Stimulated activated CD4-positive, alpha-beta T cell treated with anti-CD3 and anti-CD28 coated beads, Interleukin-12 subunit alpha, Interleukin-12 subunit beta, amount 100 ng/mL, for 4 hours (primary cell): ENCODE data around the gene PRKAG2.

Experiments used
- DNase-seq: peaks from one replicate; pipeline ENCODE4 v3.0.0-alpha.2; 2020

Gene PRKAG2

DNA sequence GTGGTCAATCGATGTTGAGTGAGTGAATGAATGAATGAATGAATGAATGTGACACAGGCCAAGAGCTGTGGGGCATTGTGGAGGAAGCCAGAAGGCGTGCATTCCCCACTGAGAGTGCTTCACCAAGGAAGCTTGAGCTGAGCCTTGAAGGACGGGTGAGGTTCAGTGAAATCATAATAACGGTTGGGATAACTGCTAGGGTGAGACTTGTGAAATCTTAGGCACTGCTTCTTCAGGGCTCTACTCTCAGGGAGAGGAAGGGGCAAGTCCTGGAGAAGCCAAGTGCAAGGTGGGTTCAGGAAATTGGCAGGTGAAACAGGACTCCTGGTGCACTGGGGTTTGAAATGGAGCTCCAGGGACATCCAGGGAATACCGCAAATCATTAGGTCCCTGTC, 23.7 kb upstream of the PRKAG2 start:
- no peak for DNase-seq

DNA sequence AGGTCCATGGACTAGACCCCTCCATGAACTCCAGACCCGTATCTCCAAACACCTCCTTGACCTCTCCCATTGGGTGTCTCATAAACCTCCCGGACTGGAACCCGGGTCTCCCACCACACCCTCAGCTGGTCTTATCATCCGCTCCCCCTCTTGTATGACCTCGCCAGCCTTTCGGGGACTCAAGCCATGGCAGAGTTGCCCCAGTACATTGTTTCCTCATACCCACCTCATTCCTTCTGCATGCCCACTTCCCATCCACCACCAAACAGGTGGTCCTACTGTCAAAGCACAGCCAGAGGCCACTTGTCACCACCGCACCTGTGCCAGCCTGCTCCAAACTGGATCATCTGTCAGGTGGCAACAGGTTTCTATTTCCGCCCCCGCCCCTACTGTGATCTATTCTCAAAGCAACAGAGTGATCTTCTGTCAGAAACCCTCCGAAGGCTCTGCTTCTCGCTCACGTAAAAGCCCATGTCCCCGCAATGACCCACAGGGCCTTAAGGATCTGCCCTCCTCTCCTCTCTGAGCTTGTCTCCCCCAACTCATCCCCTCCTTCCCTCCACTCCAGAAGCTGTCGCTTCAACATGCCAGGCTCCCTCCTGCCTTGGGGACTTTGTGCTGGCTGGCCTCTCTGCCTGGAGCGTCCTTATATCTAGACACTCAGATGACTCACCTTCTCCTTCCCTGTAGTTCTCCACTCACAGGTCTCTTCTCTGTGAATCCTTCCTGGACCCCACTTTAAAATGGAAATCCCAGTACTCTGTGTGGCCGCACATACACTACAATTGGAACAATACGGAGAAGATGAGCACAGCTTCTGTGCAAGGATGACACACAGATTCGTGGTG, 22.8 kb upstream of the PRKAG2 start:
- DNase-seq = no peak

DNA sequence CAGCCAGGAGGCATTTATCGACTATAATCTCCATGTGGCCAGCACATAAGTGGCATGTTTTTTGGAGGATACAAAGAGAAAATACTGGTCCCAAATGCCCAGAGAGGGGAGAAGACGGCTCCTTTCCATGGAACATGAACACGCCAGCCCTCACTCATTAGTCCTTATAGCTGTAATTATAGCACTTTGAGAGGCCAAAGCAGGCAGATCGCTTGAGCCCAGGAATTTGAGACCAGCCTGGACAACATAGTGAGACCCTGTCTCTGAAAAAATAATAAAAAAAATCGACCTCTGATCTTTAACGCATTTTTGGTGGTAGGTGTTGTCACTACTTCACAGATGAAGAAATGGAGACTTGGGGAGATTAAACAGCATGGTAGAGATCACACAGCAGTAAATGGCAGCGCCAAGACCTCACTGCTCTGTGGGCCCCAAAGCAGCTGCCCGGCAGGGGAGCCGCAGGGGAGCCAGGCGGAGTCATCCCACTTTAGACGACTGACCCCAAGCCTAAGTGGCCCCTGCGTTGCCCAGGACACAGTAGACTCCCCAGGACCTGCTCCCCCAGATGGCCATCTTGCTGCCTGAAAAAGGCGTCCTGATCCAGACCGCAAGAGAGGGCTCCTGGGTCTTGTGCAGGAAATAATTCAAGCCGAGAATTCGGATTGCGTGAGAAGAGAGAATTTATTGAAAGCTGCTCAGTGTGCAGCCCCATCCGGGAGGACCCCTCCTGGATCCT, 21.2 kb upstream of the PRKAG2 start:
- DNase-seq = no peak

- DNase-seq = no peak
These were observed 20.3 kb upstream of the PRKAG2 start for GRCh38 chr7:151897161-151897731.

GRCh38 chr7:151896486-151896885, 19.6 kb upstream of the PRKAG2 start:
- DNase-seq = no peak

DNA sequence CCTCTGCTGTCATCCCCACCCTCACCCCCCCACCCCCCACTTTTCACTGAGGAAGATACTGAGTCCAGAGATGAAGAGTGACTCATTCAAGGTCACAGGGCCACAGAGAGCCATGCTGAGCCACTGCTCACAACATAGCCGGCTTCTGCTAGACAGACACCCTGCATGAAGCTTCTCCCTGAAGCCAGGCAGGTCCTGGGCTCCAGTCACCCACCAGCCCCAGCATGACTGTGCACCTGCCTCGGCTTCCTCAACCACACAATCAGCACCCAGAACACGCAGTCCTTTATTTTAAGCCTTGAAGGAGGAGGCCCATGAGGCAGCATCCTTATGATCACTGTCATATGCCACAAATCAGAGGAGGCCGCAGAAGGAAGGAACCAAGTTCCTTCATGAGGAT, 19.2 kb upstream of the PRKAG2 start:
- DNase-seq = no peak

GRCh38 chr7:151895631-151896031, 18.7 kb upstream of the PRKAG2 start:
- DNase-seq = no peak

- DNase-seq = no peak
These were observed 18.2 kb upstream of the PRKAG2 start for GRCh38 chr7:151895008-151895630.

DNA sequence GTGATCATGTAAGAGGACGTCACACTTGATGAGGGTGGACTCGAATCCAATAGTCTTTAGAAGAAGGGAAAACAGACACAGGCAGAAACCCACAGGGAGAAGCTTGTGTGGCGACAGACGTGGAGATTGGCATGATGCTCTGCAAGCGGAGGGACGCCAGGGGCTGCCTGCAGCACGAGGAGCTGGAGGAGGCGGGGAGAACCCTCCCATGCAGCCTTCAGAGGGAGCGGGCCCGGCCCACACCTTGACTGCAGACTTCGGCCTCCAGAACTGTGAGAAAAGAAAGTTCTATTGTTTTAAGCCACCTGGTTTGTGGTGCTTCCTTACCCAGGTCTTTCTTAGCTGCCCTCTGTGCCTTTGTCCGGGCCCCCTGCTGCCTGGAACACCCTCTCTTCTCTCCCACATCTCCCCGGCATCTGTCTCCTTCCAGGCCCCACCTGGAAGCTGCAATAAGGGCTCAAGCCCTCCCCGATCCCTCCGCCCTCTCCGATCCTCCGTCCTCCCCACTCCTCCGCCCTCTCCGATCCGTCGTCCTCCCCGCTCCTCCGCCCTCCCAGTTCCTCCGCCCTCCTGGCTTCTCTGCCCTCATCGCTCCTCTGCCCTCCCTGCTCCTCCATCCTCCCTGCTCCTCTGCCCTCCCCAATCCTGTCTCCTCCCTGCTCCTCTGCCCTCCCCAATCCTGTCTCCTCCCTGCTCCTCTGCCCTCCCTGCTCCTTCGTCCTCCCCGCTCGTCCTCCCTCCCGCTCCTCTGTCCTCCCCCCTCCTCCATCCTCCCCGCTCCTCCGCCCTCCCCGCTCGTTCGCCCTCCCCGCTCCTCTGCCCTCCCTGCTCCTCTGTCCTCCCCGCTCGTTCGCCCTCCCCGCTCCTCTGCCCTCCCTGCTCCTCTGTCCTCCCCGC, 17.4 kb upstream of the PRKAG2 start:
- DNase-seq = no peak

DNA sequence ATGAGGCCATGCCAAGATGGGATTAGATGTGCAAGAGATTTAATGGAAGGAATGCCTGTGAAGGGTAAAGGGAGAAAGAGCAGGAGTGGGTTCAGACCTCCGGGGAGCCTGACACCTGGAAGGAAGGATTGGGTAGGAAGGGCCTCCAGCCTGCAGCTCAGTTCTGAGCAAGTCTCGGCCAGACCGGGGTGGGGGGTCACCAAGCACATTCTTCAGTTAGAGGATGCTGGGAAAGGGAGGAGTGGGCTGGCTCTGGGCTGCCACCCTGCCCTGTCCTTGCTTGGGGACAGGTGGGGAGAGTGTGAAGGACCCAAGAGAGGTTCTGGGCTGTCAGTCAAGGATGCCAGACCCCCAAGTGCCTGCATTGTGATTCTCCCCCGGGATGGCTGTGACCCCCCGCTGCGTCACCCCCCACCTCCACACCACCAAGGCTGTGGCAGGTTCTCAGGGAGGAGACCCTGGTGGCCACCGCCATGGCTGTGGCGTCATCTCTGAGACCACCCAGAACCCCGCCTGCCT, 16.5 kb upstream of the PRKAG2 start:
- DNase-seq = no peak

DNA sequence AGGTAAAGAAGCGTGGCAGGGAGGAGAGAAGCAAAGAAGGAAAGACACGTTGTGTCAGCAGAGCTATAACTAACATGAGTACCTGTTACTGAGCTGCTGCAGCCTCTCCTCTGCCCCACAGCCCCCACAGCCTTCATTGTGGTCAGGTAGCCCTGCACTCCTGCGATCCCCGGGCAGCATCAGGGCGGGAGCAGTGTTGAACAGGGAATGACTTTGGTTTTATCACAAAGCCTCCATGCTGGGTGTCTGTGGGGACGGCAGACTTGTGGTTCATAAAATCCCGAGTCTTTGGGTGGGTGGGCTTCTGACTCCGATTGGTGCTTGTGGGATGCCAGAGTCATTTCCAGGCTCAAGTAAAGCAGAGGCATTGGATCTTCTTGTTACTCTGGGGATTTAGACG, 14.8 kb upstream of the PRKAG2 start:
- DNase-seq = no peak

- DNase-seq = no peak
These were observed 14.3 kb upstream of the PRKAG2 start for GRCh38 chr7:151891182-151891581.

DNA sequence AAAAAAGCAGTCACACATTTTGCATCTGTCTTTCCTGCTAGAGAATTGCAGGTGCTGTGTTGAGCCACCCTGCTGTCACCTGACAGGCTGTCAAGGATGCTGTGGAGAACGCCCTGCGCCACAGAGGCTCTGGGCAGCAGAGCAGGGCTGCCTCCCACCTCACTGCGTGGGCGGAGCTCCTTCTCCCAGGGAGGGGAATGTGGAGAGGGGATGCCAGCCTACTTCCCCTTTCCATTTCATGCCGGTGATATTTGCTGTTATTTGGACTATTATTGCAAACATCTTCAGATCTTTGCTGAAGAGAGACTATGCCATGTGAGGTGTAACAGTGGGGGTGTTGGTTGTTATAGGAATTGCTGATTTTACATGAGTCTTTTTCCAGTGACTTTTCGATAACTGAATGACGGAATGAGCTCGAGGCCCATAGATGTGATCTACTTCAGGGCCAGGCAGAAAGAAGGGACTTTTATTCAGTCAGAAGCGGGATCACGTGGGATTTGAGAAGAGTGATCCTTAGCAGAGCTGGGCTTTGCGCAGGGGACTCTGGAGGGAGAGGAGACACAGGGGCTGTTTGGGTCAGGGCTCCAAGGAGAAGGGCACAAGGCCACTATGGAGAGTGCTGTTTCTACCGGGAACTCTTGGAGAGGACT, 13.6 kb upstream of the PRKAG2 start:
- DNase-seq = no peak

DNA sequence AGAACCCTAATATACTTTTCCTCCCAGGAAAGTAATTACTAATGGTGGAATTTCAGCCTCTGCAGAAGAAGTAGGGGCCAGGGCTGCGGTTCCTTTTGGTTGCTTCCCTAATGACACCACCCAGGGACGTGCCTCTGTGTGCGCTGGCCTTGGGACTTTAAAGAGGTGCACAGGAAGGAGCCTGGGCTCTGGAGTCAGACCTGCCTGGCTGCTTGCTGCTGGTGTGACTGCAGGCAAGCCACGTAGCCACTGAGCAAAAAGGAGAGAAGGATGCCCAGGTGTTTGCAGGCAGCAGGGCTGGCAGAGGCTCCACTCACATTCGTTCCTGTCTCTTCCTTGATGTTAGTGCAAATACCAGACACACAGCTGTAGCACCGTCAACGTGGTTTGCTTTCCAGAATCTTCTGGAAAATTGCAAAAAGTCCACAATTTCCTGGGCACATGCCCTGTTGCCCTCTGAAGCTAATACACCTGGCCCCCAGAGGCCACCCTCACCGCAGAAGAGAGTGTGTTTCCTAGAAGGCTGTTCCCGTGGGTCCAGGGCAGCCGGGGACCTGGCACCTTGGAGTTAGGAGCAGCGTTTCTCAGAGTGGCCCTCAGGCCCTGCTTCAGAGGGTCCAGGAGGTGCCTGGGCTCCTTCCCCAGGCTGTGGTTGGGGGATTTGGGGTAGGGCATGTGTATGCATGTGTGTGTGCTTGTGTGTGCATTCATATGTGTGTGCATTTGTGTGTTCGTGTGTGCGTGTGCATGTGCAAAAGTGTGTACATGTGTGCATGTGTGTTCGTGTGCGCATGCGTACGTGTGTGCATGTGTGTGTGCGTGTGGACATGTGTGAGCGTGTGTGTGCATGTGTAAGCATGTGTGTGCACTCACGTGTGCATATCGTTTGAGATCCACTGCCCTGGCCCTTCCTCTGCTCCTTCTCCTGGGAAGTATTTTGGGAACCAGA, 12.8 kb upstream of the PRKAG2 start:
- no peak for DNase-seq

GRCh38 chr7:151888079-151889067, 11.5 kb upstream of the PRKAG2 start:
- DNase-seq = no peak

- no peak for DNase-seq
These were observed 9.9 kb upstream of the PRKAG2 start for GRCh38 chr7:151886783-151887182.

DNA sequence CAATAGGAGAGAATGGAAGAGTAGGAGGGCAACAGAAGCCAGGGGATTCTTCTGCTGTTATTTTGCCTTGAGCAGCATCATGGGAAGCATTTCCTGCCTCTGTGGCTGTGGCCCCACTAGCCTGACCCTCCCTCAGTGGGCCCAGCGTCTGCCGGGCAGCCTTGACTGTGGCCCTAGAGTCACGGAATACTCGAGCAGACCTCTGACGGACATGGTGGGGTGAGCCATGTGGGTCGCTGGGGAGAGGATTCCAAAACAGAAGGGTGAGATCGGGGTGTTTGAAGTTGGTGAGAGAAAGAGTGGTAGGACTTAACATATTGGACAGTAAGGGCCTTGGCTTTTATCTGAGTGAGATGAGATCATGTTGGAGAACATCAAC, 8.3 kb upstream of the PRKAG2 start:
- no peak for DNase-seq

DNA sequence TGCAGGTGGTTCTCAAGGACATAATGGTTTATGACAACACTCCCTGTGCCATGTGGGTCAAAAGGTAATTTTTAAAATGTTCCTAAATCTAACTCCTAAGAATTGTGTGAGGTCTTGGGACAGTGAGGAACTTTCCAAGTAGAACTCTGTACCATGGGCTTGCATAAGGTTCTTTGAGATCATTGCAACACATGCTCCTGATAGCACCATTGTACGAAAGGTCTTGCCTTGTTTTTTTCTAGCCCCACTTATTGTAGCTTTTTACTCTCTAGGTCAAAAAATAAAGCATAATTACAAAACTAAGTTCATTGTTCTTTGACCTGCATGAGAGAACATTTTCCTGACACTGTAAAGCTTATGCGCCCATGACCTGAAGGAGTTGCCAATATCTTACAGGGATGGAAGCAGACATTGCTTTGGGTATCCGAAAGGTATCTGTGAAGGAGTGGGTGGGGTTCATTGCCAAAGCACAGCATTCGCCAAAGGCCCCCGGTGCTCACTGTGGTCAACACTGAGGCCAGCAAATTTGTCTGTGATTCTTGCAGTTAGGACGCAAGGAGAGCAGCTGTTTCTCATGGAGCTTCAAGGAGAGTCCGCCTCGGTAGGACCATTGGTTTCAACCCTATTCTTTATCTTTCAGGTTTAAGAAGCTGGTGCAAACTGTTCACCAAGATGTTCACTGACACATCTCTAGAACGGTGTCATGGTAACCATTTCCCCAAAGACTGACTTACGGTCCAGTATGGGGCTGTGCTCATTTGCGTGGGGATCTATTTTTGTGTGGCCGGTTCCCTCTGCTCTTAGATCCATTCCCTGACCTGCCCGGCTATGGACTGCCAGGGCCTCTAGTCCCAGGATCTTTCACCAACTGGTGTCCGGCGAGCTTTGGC, 7.6 kb upstream of the PRKAG2 start:
- no peak for DNase-seq
